H9 (cell line): ENCODE results near the gene ULK4. TPM values are rescaled to one million over a fixed set of nuclear protein-coding genes. Genes with fewer than 3 reads are reported as not detected.
A peak's percentile ranks its signal among the peaks of the same experiment; 100 is the strongest.

ENCODE experiments used
- DNase-seq: peaks from one replicate; pipeline ENCODE4 v3.0.0-alpha.2; 2017
- H2AFZ ChIP-seq: one replicate; pipeline ENCODE4 v1.6.1; 2013; ENCODE audit warnings: mild to moderate bottlenecking, low read length, control low read depth, moderate library complexity
- H2AK5ac ChIP-seq: 2 replicates; pipeline ENCODE4 v1.6.1; 2013; ENCODE audit warnings: low read length, control low read depth, mixed read lengths; ENCODE audit not compliant: insufficient read length
- H2BK120ac ChIP-seq: one replicate; pipeline ENCODE4 v1.6.1; 2013; ENCODE audit warnings: low read depth, mild to moderate bottlenecking, low read length, control low read depth, inconsistent platforms; ENCODE audit not compliant: poor library complexity, severe bottlenecking
- H2BK12ac ChIP-seq: 2 replicates; pipeline ENCODE4 v1.6.1; 2013; ENCODE audit warnings: low read length, control low read depth, mixed read lengths, low read depth; ENCODE audit not compliant: insufficient read length
- H2BK15ac ChIP-seq: 2 replicates; pipeline ENCODE4 v1.6.1; 2013; ENCODE audit warnings: low read depth, low read length, control low read depth
- H2BK20ac ChIP-seq: one replicate; pipeline ENCODE4 v1.6.1; 2013; ENCODE audit warnings: low read depth, mild to moderate bottlenecking, low read length, control low read depth, inconsistent platforms; ENCODE audit not compliant: poor library complexity, severe bottlenecking
- H2BK5ac ChIP-seq: 2 replicates; pipeline ENCODE4 v1.6.1; 2013; ENCODE audit warnings: low read length, control low read depth, mixed read lengths; ENCODE audit not compliant: insufficient read length
- H3K14ac ChIP-seq: 2 replicates; pipeline ENCODE4 v1.6.1; 2013; ENCODE audit warnings: low read length, control low read depth; ENCODE audit not compliant: insufficient read depth
- H3K18ac ChIP-seq: 2 replicates; pipeline ENCODE4 v1.6.1; 2013; ENCODE audit warnings: low read depth, mild to moderate bottlenecking, mixed read lengths, low read length, control low read depth; ENCODE audit not compliant: insufficient read length
- H3K23ac ChIP-seq: 2 replicates; pipeline ENCODE4 v1.6.1; 2013; ENCODE audit warnings: low read length, control low read depth, mixed read lengths, low read depth; ENCODE audit not compliant: insufficient read length
- H3K23me2 ChIP-seq: 2 replicates; pipeline ENCODE4 v1.6.1; 2013; ENCODE audit warnings: low read depth, mild to moderate bottlenecking, mixed read lengths, low read length, control low read depth; ENCODE audit not compliant: insufficient read length, poor library complexity, severe bottlenecking
- H3K27ac ChIP-seq: 2 replicates; pipeline ENCODE4 v1.5.1; 2013; ENCODE audit warnings: low read length, control low read depth, mixed read lengths, low read depth; ENCODE audit not compliant: insufficient read length
- H3K27me3 ChIP-seq: 2 replicates; pipeline ENCODE4 v1.6.1; 2013; ENCODE audit warnings: low read length, control low read depth, inconsistent platforms; ENCODE audit not compliant: insufficient read depth
- H3K4ac ChIP-seq: 2 replicates; pipeline ENCODE4 v1.6.1; 2013; ENCODE audit warnings: low read depth, mild to moderate bottlenecking, control low read depth, inconsistent platforms, low read length, moderate library complexity
- H3K4me1 ChIP-seq: 2 replicates; pipeline ENCODE4 v1.6.1; 2013; ENCODE audit warnings: low read length, control low read depth, inconsistent platforms; ENCODE audit not compliant: insufficient read depth
- H3K4me2 ChIP-seq: 2 replicates; pipeline ENCODE4 v1.6.1; 2013; ENCODE audit warnings: low read length, control low read depth, mixed read lengths; ENCODE audit not compliant: insufficient read length, insufficient read depth
- H3K56ac ChIP-seq: 2 replicates; pipeline ENCODE4 v1.6.1; 2013; ENCODE audit warnings: low read depth, mild to moderate bottlenecking, mixed read lengths, low read length, control low read depth; ENCODE audit not compliant: insufficient read length
- H3K79me1 ChIP-seq: 2 replicates; pipeline ENCODE4 v1.6.1; 2013; ENCODE audit warnings: low read depth, mild to moderate bottlenecking, moderate library complexity, low read length, control low read depth, inconsistent platforms; ENCODE audit not compliant: insufficient read depth, poor library complexity, severe bottlenecking
- H3K79me2 ChIP-seq: 2 replicates; pipeline ENCODE4 v1.6.1; 2013; ENCODE audit warnings: low read length, control low read depth, inconsistent platforms; ENCODE audit not compliant: insufficient read depth
- H3K9ac ChIP-seq: 2 replicates; pipeline ENCODE4 v1.6.1; 2013; ENCODE audit warnings: low read length, control low read depth, mixed read lengths; ENCODE audit not compliant: insufficient read length; ENCODE audit errors: extremely low read depth
- H3K9me3 ChIP-seq: one replicate; pipeline ENCODE4 v1.6.1; 2013; ENCODE audit warnings: low read depth, low read length, inconsistent platforms; ENCODE audit not compliant: control insufficient read depth
- H3T11ph ChIP-seq: one replicate; pipeline ENCODE4 v1.6.1; 2013; ENCODE audit warnings: mild to moderate bottlenecking, low read length, control low read depth, inconsistent platforms
- H4K20me1 ChIP-seq: one replicate; pipeline ENCODE4 v1.6.1; 2013; ENCODE audit not compliant: control insufficient read depth, insufficient read length, insufficient read depth
- H4K5ac ChIP-seq: 2 replicates; pipeline ENCODE4 v1.6.1; 2013; ENCODE audit warnings: low read depth, mild to moderate bottlenecking, mixed read lengths, low read length, control low read depth; ENCODE audit not compliant: insufficient read length
- H4K8ac ChIP-seq: replicated peaks from 2 replicates; pipeline ENCODE4 v1.6.1; 2013; ENCODE audit warnings: low read length, control low read depth, mixed read lengths, low read depth; ENCODE audit not compliant: insufficient read length
- H4K91ac ChIP-seq: 2 replicates; pipeline ENCODE4 v1.6.1; 2013; ENCODE audit warnings: low read depth, mild to moderate bottlenecking, moderate library complexity, mixed read lengths, low read length, control low read depth; ENCODE audit not compliant: insufficient read length
- H3K27ac Mint-ChIP-seq, 3 experiments: 2 replicates in 2 of 3; 3 replicates in 1 of 3; pipeline ENCODE4 v1.8.0; 2020 to 2021; ENCODE audit warnings: mixed read lengths in 3 of 3, mild to moderate bottlenecking in 1 of 3, moderate library complexity in 1 of 3
- H3K27me3 Mint-ChIP-seq: 2 replicates; pipeline ENCODE4 v1.8.0; 2021; ENCODE audit warnings: low read depth, mild to moderate bottlenecking, moderate library complexity, mixed read lengths
- H3K36me3 Mint-ChIP-seq, 3 experiments: 2 replicates in 2 of 3; 3 replicates in 1 of 3; pipeline ENCODE4 v1.8.0; 2020 to 2021; ENCODE audit warnings: low read depth in 3 of 3, mixed read lengths in 3 of 3; ENCODE audit not compliant: insufficient read depth in 1 of 3
- H3K4me1 Mint-ChIP-seq, 2 experiments: 2 replicates each; pipeline ENCODE4 v1.8.0; 2020; ENCODE audit warnings: mixed read lengths in 2 of 2
- H3K4me3 Mint-ChIP-seq, 2 experiments: 2 replicates in 1 of 2; 3 replicates in 1 of 2; pipeline ENCODE4 v1.8.0; 2020 to 2021; ENCODE audit warnings: mild to moderate bottlenecking in 2 of 2, mixed read lengths in 2 of 2, moderate library complexity in 1 of 2
- H3K9me3 Mint-ChIP-seq, 2 experiments: 2 replicates in 1 of 2; 3 replicates in 1 of 2; pipeline ENCODE4 v1.8.0; 2020; ENCODE audit warnings: mild to moderate bottlenecking in 2 of 2, mixed read lengths in 2 of 2, moderate library complexity in 1 of 2
- CTCF ChIP-seq: fragments of 200-600 bp; sonication (generic); conservative IDR thresholded peaks from 3 replicates; pipeline ENCODE4 v1.8.0; 2021; ENCODE audit warnings: antibody characterized with exemption, mild to moderate bottlenecking
- WGBS: extraction: QIAGEN DNeasy Blood & Tissue Kit; methylation state at CpG from one replicate; pipeline ENCODE4 v1.1.7; 2013; ENCODE audit warnings: missing lambda C conversion rate, low lambda C conversion rate, mixed read lengths; ENCODE audit not compliant: insufficient read length; ENCODE audit errors: extremely low coverage; 5-methylcytosine and 5-hydroxymethylcytosine counted together
- total RNA-seq: library from RNA; stranded (reverse); gene quantifications from 2 replicates; pipeline ENCODE4 v1.2.1, GENCODE V29; 2021

Gene ULK4
- total RNA-seq, 1 experiment from 2014 or later = 12.9 TPM

DNA sequence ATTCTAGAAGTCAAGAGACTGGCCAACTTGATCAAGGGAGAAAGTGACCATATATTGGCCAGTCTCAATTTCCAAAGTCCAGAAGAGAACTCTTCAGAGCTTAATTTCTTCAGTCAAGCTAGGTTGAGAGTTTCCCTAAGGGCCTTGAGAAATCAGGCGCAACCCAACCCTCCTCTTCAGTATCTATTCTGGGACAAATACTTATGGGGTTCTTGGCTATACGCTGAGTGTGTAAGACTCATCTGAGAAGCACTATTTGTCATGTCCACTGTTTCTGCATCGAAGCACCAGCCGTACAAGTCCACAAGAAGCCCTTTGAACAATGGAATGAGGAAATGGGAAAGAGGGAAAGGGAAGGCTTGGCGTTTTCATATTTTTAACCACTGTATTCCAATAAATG, 383.1 kb downstream of the ULK4 start:
- Mint-ChIP-seq H3K27ac (peak overlapping the region in 1 of 3 experiments; percentile 2; a peak in 2 of 7 replicates), H3K9me3 (no peaks in the 10 kb centered on the region; a peak in 1 of 5 replicates), H3K4me1 (peaks cover 62 to 63% of the 10 kb centered on the region in 2 experiments), H3K4me3 (no peak overlapping the region), H3K36me3 (no peaks in the 10 kb centered on the region), H3K27me3 (no peaks in the 10 kb centered on the region)
- no peak overlapping the region for H3K4ac ChIP-seq
- H3K18ac ChIP-seq = no peak overlapping the region
- no peak overlapping the region for H2AFZ ChIP-seq
- H2AK5ac ChIP-seq = peak overlapping the region; percentile 62
- H3K9ac ChIP-seq = no peak overlapping the region
- H4K91ac ChIP-seq = no peak overlapping the region
- no peak overlapping the region for H4K8ac ChIP-seq
- no peak overlapping the region for H3K23ac ChIP-seq
- no peaks in the 10 kb centered on the region for H3K9me3 ChIP-seq
- no peak overlapping the region for H3K4me2 ChIP-seq
- H3K14ac ChIP-seq = no peak overlapping the region
- no peaks in the 10 kb centered on the region for H3K23me2 ChIP-seq
- no CpG with 5 or more reads among the region's 5 CpGs for WGBS
- no peak overlapping the region for H4K5ac ChIP-seq
- no peak overlapping the region for H2BK5ac ChIP-seq
- peaks cover 10% of the 10 kb centered on the region for H3K4me1 ChIP-seq
- H2BK15ac ChIP-seq = no peak overlapping the region
- no peaks in the 10 kb centered on the region for H3K79me2 ChIP-seq
- H4K20me1 ChIP-seq = no peaks in the 10 kb centered on the region
- H3K79me1 ChIP-seq = no peaks in the 10 kb centered on the region
- no peak for DNase-seq
- no peak overlapping the region for H3T11ph ChIP-seq
- no peak overlapping the region for H3K56ac ChIP-seq
- no peak for TF ChIP-seq CTCF
- H3K27ac ChIP-seq = no peak overlapping the region
- no peak overlapping the region for H2BK12ac ChIP-seq
- H2BK20ac ChIP-seq = no peak overlapping the region
- no peaks in the 10 kb centered on the region for H3K27me3 ChIP-seq
- no peak overlapping the region for H2BK120ac ChIP-seq
